Body of pancreas (tissue), 4 donors: Measurements from ENCODE around the gene FRRS1. TPM values are rescaled to one million over a fixed set of nuclear protein-coding genes. Genes with fewer than 3 reads are reported as not detected.

ENCODE experiments used
- ATAC-seq: fragments of 150-250 bp; one replicate; pipeline ENCODE4 v1.9.1; 2016
- DNase-seq, 4 donors: peaks; one replicate each; pipeline ENCODE4 v3.0.0-alpha.2; 2019
- H3K27ac ChIP-seq, 4 donors: fragments of 200-600 bp; sonication (generic); 1 replicate in 3 of 4; 2 replicates in 1 of 4; pipeline versions ENCODE4 v1.5.1 to v1.6.1; 2016 to 2019; ENCODE audit warnings: mild to moderate bottlenecking in 1 of 4, mixed read lengths in 1 of 4, moderate library complexity in 1 of 4
- H3K27me3 ChIP-seq, 2 donors: fragments of 200-600 bp; sonication (generic); one replicate each; pipeline ENCODE4 v1.6.0; 2016; ENCODE audit warnings: mild to moderate bottlenecking in 1 of 2
- H3K36me3 ChIP-seq, 2 donors: fragments of 200-600 bp; sonication (generic); replicated peaks in 1 of 2; 2 replicates each; pipeline ENCODE4 v1.5.1; 2016; ENCODE audit warnings: low read depth in 2 of 2; ENCODE audit not compliant: insufficient read depth in 1 of 2
- H3K4me1 ChIP-seq: fragments of 200-600 bp; sonication (generic); one replicate; pipeline ENCODE4 v1.6.0; 2016
- H3K4me3 ChIP-seq, 2 donors: fragments of 200-600 bp; sonication (generic); 1 replicate in 1 of 2; 2 replicates in 1 of 2; pipeline ENCODE4 v1.5.1; 2016 to 2019
- H3K9me3 ChIP-seq, 3 donors: fragments of 200-600 bp; sonication (generic); 1 replicate in 2 of 3; 2 replicates in 1 of 3; pipeline ENCODE4 v1.5.1; 2016
- POLR2A ChIP-seq, 3 donors: fragments of 450-650 bp; IDR thresholded peaks; one replicate each; pipeline ENCODE4 v1.6.1; 2016; ENCODE audit warnings: antibody characterized with exemption in 3 of 3, mild to moderate bottlenecking in 2 of 3
- WGBS, 2 donors: methylation state at CpG; one replicate each; pipeline ENCODE4 v1.1.5; 2017; 5-methylcytosine and 5-hydroxymethylcytosine counted together
- intact Hi-C: fragments of 100-400 bp; cut with DNase I; formaldehyde crosslinking; loops from one replicate; pipeline ENCODE4 v1.15.1; 2023
- total RNA-seq, 2 donors: library from RNA; depleted of rRNA; stranded (reverse); fragments of >200 nt; gene quantifications; one replicate each; pipeline ENCODE4 v1.1.0, GENCODE V29; 2016
- TF ChIP-seq, protein P1 (sequence below), 7 experiments: fragments of 450-650 bp in 4 of 7; fragments of 200-600 bp in 3 of 7; sonication (generic) in 3 of 7; IDR thresholded peaks; one replicate each; pipeline ENCODE4 v1.5.1; 2016 to 2019; ENCODE audit warnings: antibody characterized with exemption in 7 of 7

The FRRS1 gene, protein sequence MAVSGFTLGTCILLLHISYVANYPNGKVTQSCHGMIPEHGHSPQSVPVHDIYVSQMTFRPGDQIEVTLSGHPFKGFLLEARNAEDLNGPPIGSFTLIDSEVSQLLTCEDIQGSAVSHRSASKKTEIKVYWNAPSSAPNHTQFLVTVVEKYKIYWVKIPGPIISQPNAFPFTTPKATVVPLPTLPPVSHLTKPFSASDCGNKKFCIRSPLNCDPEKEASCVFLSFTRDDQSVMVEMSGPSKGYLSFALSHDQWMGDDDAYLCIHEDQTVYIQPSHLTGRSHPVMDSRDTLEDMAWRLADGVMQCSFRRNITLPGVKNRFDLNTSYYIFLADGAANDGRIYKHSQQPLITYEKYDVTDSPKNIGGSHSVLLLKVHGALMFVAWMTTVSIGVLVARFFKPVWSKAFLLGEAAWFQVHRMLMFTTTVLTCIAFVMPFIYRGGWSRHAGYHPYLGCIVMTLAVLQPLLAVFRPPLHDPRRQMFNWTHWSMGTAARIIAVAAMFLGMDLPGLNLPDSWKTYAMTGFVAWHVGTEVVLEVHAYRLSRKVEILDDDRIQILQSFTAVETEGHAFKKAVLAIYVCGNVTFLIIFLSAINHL
- total RNA-seq = 1 to 10 TPM; 2.0 to 2.3 TPM

DNA sequence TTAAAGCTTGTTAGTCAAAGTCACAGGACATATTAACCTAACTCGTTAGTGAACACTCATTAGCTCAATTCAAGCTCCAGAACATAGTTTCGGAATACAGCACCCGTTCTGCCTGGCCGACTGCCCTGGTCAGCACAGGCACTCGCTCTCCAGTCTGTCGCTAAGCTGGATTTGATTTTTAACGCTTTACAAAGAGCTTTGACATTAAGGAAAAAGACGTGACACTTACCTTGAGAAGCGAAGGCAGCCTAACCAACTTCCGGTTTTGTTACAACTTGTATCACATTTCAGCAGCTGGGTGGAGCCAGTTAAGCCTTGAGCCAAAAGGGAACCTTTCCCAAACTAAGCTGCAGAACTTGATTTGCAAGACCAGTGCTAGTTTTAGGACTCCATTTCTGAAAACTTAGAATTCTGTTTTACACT, at the start of gene FRRS1:
TSS of gene FRRS1 (minus strand) at position 258 of the 423 bp plus-strand sequence. CDS start 17,867 bp downstream, outside the sequence.
- Histone ChIP-seq H3K9me3 (no peaks in the 10 kb centered on the region), H3K36me3 (no peaks in the 10 kb centered on the region), H3K27ac (peak within 1 kb of the TSS; percentile 76 to 90 (median 86)), H3K27me3 (no peaks in the 10 kb centered on the region), H3K4me1 (peaks cover 33% of the 10 kb centered on the region), H3K4me3 (peak within 1 kb of the TSS in 1 of 2 donors; percentile 47)
- ATAC-seq (peak; percentile 98), DNase-seq (peak; percentile 75 to 91 (median 82))
- intact Hi-C loops = no loop called here
- TF ChIP-seq, protein P1, sequence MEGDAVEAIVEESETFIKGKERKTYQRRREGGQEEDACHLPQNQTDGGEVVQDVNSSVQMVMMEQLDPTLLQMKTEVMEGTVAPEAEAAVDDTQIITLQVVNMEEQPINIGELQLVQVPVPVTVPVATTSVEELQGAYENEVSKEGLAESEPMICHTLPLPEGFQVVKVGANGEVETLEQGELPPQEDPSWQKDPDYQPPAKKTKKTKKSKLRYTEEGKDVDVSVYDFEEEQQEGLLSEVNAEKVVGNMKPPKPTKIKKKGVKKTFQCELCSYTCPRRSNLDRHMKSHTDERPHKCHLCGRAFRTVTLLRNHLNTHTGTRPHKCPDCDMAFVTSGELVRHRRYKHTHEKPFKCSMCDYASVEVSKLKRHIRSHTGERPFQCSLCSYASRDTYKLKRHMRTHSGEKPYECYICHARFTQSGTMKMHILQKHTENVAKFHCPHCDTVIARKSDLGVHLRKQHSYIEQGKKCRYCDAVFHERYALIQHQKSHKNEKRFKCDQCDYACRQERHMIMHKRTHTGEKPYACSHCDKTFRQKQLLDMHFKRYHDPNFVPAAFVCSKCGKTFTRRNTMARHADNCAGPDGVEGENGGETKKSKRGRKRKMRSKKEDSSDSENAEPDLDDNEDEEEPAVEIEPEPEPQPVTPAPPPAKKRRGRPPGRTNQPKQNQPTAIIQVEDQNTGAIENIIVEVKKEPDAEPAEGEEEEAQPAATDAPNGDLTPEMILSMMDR (IDR thresholded peaks at IDR 0.05) = peak in 2 of 7 experiments; percentile 11 to 28
- TF ChIP-seq POLR2A (IDR thresholded peaks at IDR 0.05) = peak; percentile 42 to 84 (median 76)
- 1% methylated on average over 10 of the region's 10 CpGs for WGBS, 2 donors

DNA sequence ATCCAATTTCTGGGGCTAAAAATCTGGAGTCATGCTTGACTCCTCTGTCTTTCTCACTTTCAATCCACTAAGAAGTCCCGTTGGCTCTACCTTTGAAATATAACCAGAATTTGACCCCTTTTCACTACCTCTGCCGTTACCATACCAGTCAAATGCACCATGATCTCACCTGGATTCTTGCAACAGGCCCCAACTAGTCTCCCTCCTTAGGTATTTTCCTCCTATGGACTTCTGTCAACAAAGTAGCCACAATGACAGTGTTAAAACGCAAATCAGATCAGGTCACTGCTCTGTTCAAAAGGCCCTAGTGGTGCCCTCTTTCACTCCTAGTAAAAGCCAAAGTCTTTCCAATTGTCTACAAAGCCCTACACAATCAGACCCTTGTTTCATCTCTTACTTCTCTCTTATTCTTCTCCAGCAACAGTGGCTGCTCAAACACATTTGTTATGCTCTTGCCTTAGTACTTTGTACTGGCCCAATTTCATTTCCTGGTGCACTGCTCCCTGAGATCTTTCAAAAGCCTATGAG, 48.0 kb upstream of the FRRS1 start:
- intact Hi-C loops = loop anchor here (10.0 kb wide), 1 partner anchor 650 kb away; no protein-coding TSS in a partner anchor
- H3K27ac ChIP-seq = no peak overlapping the region
- no peaks in the 10 kb centered on the region for H3K4me1 ChIP-seq
- no peaks in the 10 kb centered on the region for H3K9me3 ChIP-seq
- no peak for DNase-seq
- TF ChIP-seq POLR2A (IDR thresholded peaks at IDR 0.05) = no peak
- TF ChIP-seq, protein P1 (IDR thresholded peaks at IDR 0.05) = no peak
- 67 to 72% methylated on average over 3 of the region's 3 CpGs for WGBS, 2 donors
- no peak for ATAC-seq
- H3K36me3 ChIP-seq = no peaks in the 10 kb centered on the region
- no peaks in the 10 kb centered on the region for H3K27me3 ChIP-seq
- H3K4me3 ChIP-seq = no peak overlapping the region

DNA sequence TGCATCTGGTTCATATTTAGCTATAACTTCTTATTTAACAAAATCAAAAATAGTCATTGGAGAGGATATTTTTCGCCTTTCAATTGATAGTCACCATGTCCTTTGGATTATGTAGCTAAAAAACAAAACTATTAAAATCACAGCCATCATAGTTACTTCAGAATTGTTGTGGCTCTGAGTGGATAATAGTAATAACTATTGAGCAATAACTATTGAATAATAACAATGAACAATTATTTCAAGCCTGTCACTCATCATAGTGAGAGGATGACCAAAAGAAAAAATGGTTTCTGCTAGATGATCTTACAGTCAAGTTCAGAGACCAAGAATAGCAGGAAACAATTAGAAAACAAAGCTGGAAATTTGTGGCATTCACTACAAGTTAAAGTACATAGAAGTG, 45.3 kb upstream of the FRRS1 start:
- Histone ChIP-seq H3K4me1 (peaks cover 6% of the 10 kb centered on the region), H3K27me3 (no peaks in the 10 kb centered on the region), H3K9me3 (no peaks in the 10 kb centered on the region), H3K4me3 (no peak overlapping the region), H3K27ac (no peak overlapping the region), H3K36me3 (no peaks in the 10 kb centered on the region)
- no peak for ATAC-seq
- intact Hi-C loops = loop anchor here (10.0 kb wide), 1 partner anchor 653 kb away; no protein-coding TSS in a partner anchor
- no peak for TF ChIP-seq POLR2A (IDR thresholded peaks at IDR 0.05)
- TF ChIP-seq, protein P1 (IDR thresholded peaks at IDR 0.05) = no peak
- WGBS, 2 donors = 87 to 93% methylated on average over 1 of the region's 1 CpG
- DNase-seq = no peak

DNA sequence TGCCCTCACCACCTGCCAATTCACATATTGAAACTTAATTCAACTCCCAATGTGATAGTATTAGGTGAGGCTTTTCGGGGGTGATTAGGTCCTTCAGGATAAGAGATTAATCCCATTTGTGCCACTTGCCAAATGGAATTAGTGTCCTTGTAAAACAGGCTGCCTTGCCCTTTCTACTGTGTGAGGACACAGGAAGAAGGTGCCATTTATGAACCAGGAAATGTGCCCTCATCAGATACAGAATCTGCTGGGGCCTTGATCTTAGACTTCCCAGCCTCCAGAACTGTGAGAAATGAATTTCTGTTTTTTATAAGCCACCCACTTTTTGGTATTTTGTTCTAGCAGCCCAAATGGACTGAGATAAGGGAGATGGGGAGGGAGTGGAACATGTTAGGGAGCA, 44.6 kb upstream of the FRRS1 start:
- Histone ChIP-seq H3K4me1 (peaks cover 6% of the 10 kb centered on the region), H3K36me3 (no peaks in the 10 kb centered on the region), H3K27ac (no peak overlapping the region), H3K4me3 (no peak overlapping the region), H3K27me3 (no peaks in the 10 kb centered on the region), H3K9me3 (no peaks in the 10 kb centered on the region)
- no peak for TF ChIP-seq POLR2A (IDR thresholded peaks at IDR 0.05)
- TF ChIP-seq, protein P1 (IDR thresholded peaks at IDR 0.05) = no peak
- WGBS, 2 donors = 35 to 38% methylated on average over 1 of the region's 1 CpG
- intact Hi-C loops = loop anchor here (10.0 kb wide), 1 partner anchor 654 kb away; no protein-coding TSS in a partner anchor
- no peak for DNase-seq
- no peak for ATAC-seq
